Stomach smooth muscle (tissue), 2 donors: ENCODE results near the gene BRD7.
A peak's percentile ranks its signal among the peaks of the same experiment; 100 is the strongest.

ENCODE experiments used
- H3K27ac ChIP-seq: one replicate; pipeline ENCODE4 v1.7.0; 2013; ENCODE audit warnings: mild to moderate bottlenecking, low read length, inconsistent platforms
- H3K27me3 ChIP-seq, 2 donors: one replicate each; pipeline ENCODE4 v1.7.0; 2013; ENCODE audit warnings: low read length in 2 of 2; ENCODE audit not compliant: insufficient read depth in 2 of 2, control insufficient read depth in 1 of 2
- H3K36me3 ChIP-seq, 2 donors: one replicate each; pipeline ENCODE4 v1.7.0; 2013; ENCODE audit warnings: low read length in 2 of 2; ENCODE audit not compliant: control insufficient read depth in 2 of 2, insufficient read depth in 2 of 2
- H3K4me1 ChIP-seq: one replicate; pipeline ENCODE4 v1.7.0; 2013; ENCODE audit warnings: low read length; ENCODE audit not compliant: control insufficient read depth, insufficient read depth
- H3K4me3 ChIP-seq, 2 donors: one replicate each; pipeline ENCODE4 v1.7.0; 2013; ENCODE audit warnings: low read length in 2 of 2
- H3K9ac ChIP-seq, 2 donors: one replicate each; pipeline ENCODE4 v1.7.0; 2013; ENCODE audit warnings: low read length in 2 of 2, mild to moderate bottlenecking in 1 of 2
- H3K9me3 ChIP-seq, 2 donors: one replicate each; pipeline ENCODE4 v1.7.0; 2013; ENCODE audit warnings: low read length in 2 of 2; ENCODE audit not compliant: control insufficient read depth in 2 of 2
- donor health status: healthy.
- donor health status: Pancreatic carcinoma.

The BRD7 gene

DNA sequence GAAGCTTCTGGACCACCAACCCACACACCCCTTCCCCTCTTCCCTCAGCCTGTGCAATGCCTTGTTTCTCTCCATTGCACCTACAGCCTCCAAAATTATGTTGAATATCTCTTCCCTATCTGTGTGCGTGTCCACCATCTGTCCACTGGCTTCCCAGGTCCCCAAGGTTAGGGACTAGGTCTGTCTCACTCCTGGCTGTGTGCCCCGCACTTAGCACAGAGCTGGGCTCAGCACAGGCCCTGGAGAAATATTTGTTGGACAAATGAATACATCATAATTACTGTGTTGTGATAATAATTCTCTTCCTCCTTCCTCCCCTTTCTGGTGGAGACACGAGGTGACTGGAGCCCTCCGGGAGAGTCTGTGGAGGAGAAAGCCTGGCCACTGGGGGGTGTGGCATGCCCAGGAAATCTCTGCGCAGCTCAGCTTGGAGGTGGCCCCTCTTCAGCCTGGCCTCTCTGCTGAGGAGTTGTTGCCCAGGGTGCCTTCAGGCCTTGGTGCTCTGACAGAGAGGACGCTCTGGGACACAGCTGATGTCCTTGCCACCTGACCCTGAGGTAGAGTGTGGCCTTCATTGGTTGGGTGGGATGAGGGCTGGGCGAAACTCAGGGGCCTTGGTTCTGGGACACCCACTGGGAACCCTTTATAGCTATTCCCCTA lies 3.3 kb upstream of the BRD7 start:
- Histone ChIP-seq H3K4me1 (peaks cover 23% of the 10 kb centered on the region), H3K9ac (peak overlapping the region in 1 of 2 donors; percentile 34), H3K9me3 (no peaks in the 10 kb centered on the region), H3K4me3 (no peak overlapping the region), H3K36me3 (no peaks in the 10 kb centered on the region), H3K27me3 (no peaks in the 10 kb centered on the region), H3K27ac (peak overlapping the region; percentile 88)

DNA sequence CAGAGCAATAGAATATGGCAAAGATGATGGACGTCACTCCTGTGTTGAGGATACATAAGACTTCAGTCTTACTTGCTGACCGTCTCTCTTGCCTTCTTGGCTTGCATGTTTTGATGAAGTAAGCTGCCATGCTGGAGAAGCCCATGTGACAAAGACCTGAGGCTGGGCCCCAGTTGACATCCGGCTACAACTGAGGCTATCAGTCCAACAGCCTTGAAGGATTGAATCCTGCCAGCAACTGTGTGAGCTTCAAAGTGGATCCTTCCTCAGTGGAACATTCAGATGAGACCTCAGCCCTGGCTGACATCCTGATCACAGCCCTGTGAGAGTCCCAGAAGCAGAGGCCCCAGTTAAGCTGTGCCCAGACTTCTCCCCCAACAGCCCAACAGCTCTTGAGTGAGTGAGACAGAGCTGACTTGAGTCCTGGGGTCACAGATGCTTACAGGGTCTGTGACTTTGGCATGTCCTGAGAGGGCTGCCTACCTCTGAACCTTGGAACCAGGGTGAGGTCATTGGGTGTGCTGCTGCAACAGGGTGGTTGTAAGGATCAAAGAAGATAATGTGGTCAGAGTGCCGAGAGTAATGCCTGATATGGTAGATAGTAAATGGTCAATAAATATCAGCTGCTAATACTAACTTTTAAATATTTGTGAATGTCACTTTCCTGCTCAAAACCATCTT lies 2.4 kb upstream of the BRD7 start:
- Histone ChIP-seq H3K9me3 (no peaks in the 10 kb centered on the region), H3K27ac (no peak overlapping the region), H3K4me1 (peaks cover 23% of the 10 kb centered on the region), H3K36me3 (no peaks in the 10 kb centered on the region), H3K4me3 (no peak overlapping the region), H3K27me3 (no peaks in the 10 kb centered on the region), H3K9ac (no peak overlapping the region)

- peaks cover 0 to 7% of the 10 kb centered on the region in 2 donors for H3K36me3 ChIP-seq
- peaks cover 23% of the 10 kb centered on the region for H3K4me1 ChIP-seq
- H3K9ac ChIP-seq: peak overlapping the region; percentile 63 to 79
- no peaks in the 10 kb centered on the region for H3K27me3 ChIP-seq
- H3K9me3 ChIP-seq: no peaks in the 10 kb centered on the region
- peak overlapping the region; percentile 60 for H3K27ac ChIP-seq
- H3K4me3 ChIP-seq: peak overlapping the region; percentile 66 to 75
Measured at GRCh38 chr16:50369133-50369804, 481 bp upstream of the BRD7 start.

GRCh38 chr16:50367777-50368409 lies 895 bp downstream of the BRD7 start:
- Histone ChIP-seq H3K4me1 (peaks cover 13% of the 10 kb centered on the region), H3K36me3 (peaks cover 5 to 10% of the 10 kb centered on the region in 2 donors), H3K27ac (no peak overlapping the region), H3K9ac (peak overlapping the region; percentile 73 to 80), H3K4me3 (peak overlapping the region; percentile 70 to 83), H3K27me3 (no peaks in the 10 kb centered on the region), H3K9me3 (no peaks in the 10 kb centered on the region)

GRCh38 chr16:50365791-50366575 lies 2.8 kb downstream of the BRD7 start:
- H3K4me3 ChIP-seq: no peak overlapping the region
- no peak overlapping the region for H3K27ac ChIP-seq
- H3K9ac ChIP-seq: peak overlapping the region; percentile 0 to 38
- H3K27me3 ChIP-seq: no peaks in the 10 kb centered on the region
- H3K4me1 ChIP-seq: peaks cover 3% of the 10 kb centered on the region
- H3K9me3 ChIP-seq: no peaks in the 10 kb centered on the region
- H3K36me3 ChIP-seq: peaks cover 8 to 12% of the 10 kb centered on the region in 2 donors

DNA sequence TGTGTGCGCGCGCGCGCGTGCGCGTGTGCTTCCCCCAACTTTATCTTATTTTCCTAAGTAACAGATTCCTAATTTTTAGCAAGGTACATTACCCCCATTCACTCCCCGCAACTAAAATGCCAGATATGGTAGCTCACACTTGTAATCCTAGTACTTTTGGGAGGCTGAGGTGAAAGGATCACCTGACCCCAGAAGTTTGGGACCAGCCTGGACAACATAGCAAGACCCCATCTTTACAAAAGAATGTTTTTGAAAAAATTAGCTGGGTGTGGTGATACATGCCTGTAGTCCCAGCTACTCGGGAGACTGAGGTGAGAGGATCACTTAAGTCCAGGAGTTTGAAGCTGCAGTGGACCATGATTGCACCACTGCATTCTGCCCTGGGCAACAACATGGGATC lies 5.1 kb downstream of the BRD7 start:
- no peaks in the 10 kb centered on the region for H3K9me3 ChIP-seq
- no peak overlapping the region for H3K4me3 ChIP-seq
- no peaks in the 10 kb centered on the region for H3K27me3 ChIP-seq
- H3K27ac ChIP-seq: no peak overlapping the region
- peaks cover 12% of the 10 kb centered on the region in 2 donors for H3K36me3 ChIP-seq
- H3K9ac ChIP-seq: no peak overlapping the region
- H3K4me1 ChIP-seq: peaks cover 4% of the 10 kb centered on the region

DNA sequence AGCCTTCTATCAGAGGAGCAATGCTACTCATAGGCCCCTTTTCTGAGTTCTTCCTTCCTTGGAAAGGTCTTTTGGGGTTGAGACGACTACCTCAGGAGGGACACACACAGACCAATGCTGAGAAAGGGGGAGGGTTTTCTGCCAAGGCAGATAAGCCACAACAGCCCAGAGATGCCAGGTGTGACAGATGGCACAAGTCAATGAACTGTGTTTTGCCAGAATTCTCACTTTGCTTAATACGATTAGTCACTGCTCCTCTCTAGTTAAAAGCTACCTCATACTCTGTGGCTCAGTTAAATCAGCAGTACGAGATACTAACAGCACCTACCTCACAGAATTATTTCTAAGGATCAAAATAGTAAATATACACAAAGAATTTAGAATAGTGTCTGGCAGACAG lies 8.0 kb downstream of the BRD7 start:
- H3K36me3 ChIP-seq: peaks cover 12% of the 10 kb centered on the region in 2 donors
- peak overlapping the region in 1 of 2 donors; percentile 30 for H3K9ac ChIP-seq
- H3K27me3 ChIP-seq: no peaks in the 10 kb centered on the region
- H3K4me3 ChIP-seq: no peak overlapping the region
- H3K4me1 ChIP-seq: peaks cover 4% of the 10 kb centered on the region
- H3K9me3 ChIP-seq: no peaks in the 10 kb centered on the region
- peak overlapping the region; percentile 42 for H3K27ac ChIP-seq

GRCh38 chr16:50360033-50360778 lies 8.6 kb downstream of the BRD7 start:
- Histone ChIP-seq H3K36me3 (peaks cover 12 to 14% of the 10 kb centered on the region in 2 donors), H3K4me3 (no peak overlapping the region), H3K9me3 (no peaks in the 10 kb centered on the region), H3K4me1 (peaks cover 4% of the 10 kb centered on the region), H3K9ac (peak overlapping the region in 1 of 2 donors; percentile 30), H3K27me3 (no peaks in the 10 kb centered on the region), H3K27ac (peak overlapping the region; percentile 42)

- Histone ChIP-seq H3K27ac (no peak overlapping the region), H3K9me3 (no peaks in the 10 kb centered on the region), H3K4me3 (no peak overlapping the region), H3K27me3 (no peaks in the 10 kb centered on the region), H3K36me3 (peaks cover 8 to 14% of the 10 kb centered on the region in 2 donors), H3K4me1 (peaks cover 4% of the 10 kb centered on the region), H3K9ac (no peak overlapping the region)
Measured at GRCh38 chr16:50359626-50360025, 9.2 kb downstream of the BRD7 start.
